ENCODE measurements around the gene CCL20. TPM values are rescaled to one million over a fixed set of nuclear protein-coding genes. Genes with fewer than 3 reads are reported as not detected.

Gene CCL20
- polyA plus RNA-seq, 1 of the 3 experiments (the other 2 are of a cell fraction) = 0.12 TPM

GRCh38 chr2:227823922-227824321 is 10.3 kb downstream of the CCL20 start:
- Histone ChIP-seq H2AFZ (ENCODE audit: low read depth) (no peak overlapping the region), H4K20me1 (ENCODE audit: insufficient read depth) (no peaks in the 10 kb centered on the region), H3F3A (replicated peaks; ENCODE audit: insufficient read depth) (peaks cover 6% of the 10 kb centered on the region), H3K4me2 (no peak overlapping the region), H3K4me3 (ENCODE audit: low read depth in 2 of 2, low read length in 1 of 2) (no peak overlapping the region), H3K27ac (ENCODE audit: low read depth in 2 of 2, low read length in 1 of 2) (no peak overlapping the region), H3K9ac (no peak overlapping the region), H3K4me1 (ENCODE audit: control insufficient read depth in 1 of 2, insufficient read depth in 2 of 2, low read depth in 1 of 2, low read length in 1 of 2) (peaks cover 0 to 5% of the 10 kb centered on the region in 2 experiments; a peak in 1 of 4 replicates), H3K27me3 (ENCODE audit: insufficient read depth) (no peaks in the 10 kb centered on the region), H3K9me3 (no peaks in the 10 kb centered on the region), H3K79me2 (ENCODE audit: insufficient read depth) (no peaks in the 10 kb centered on the region), H3K36me3 (replicated peaks in 1 of 2; ENCODE audit: control insufficient read depth in 1 of 2, insufficient read depth in 2 of 2, low read length in 1 of 2) (no peaks in the 10 kb centered on the region), H3K9me2 (no peaks in the 10 kb centered on the region)
- DNase-seq = no peak
- no peak for TF ChIP-seq RCOR1 (IDR thresholded peaks at IDR 0.05; ENCODE audit: low read length)
- TF ChIP-seq JUND (IDR thresholded peaks at IDR 0.05) = no peak
- TF ChIP-seq CHD2 (IDR thresholded peaks at IDR 0.05; ENCODE audit: low read length, partially characterized antibody) = no peak
- no peak for TF ChIP-seq SIN3A (IDR thresholded peaks at IDR 0.05; ENCODE audit: borderline replicate concordance, low read depth, low read length)
- TF ChIP-seq ELF1 (IDR thresholded peaks at IDR 0.05) = no peak
- no peak for TF ChIP-seq PBX3 (IDR thresholded peaks at IDR 0.05)
- no peak for TF ChIP-seq MXI1 (IDR thresholded peaks at IDR 0.05; ENCODE audit: low read depth, low read length)
- no peak for TF ChIP-seq ZBTB33 (IDR thresholded peaks at IDR 0.05; ENCODE audit: borderline replicate concordance, low read depth)
- no peak for TF ChIP-seq USF1 (IDR thresholded peaks at IDR 0.05; ENCODE audit: borderline replicate concordance, low read depth)
- TF ChIP-seq USF2 (IDR thresholded peaks at IDR 0.05; ENCODE audit: borderline replicate concordance, low read depth, low read length) = no peak
- no peak for TF ChIP-seq FOSL2 (IDR thresholded peaks at IDR 0.05; ENCODE audit: borderline replicate concordance, low read depth)
- no peak for TF ChIP-seq IRF3 (IDR thresholded peaks at IDR 0.05; ENCODE audit: low read depth, low read length)
- no peak for TF ChIP-seq TCF12 (IDR thresholded peaks at IDR 0.05)
- POLR2A ChIA-PET = no interaction called here
- WGBS (ENCODE audit: low lambda C conversion rate) = 76% methylated on average over 2 of the region's 2 CpGs
- CTCF ChIA-PET = interaction anchor here (0.9 kb wide), 1 partner anchor 66 kb away, joined by 3 read pairs; no protein-coding TSS in a partner anchor

Data from SK-N-SH (cell line).